PC-3 (cell line): ENCODE results near the gene ADAMTS6.

ENCODE experiments used
- CTCF ChIP-seq: fragments of 300-600 bp; sonication (generic); conservative IDR thresholded peaks from 2 replicates; pipeline ENCODE4 v1.5.1; 2017; ENCODE audit warnings: antibody characterized with exemption, low read depth, mild to moderate bottlenecking, low read length
- EZH2phosphoT487 ChIP-seq: fragments of 300-600 bp; sonication (generic); IDR thresholded peaks from 2 replicates; pipeline ENCODE4 v1.6.1; 2018; ENCODE audit warnings: mild to moderate bottlenecking, antibody characterized with exemption, low read length, borderline replicate concordance

- TF ChIP-seq EZH2phosphoT487 (no peak), CTCF (no peak)
Observed at GRCh38 chr5:65104831-65105230, 376.9 kb downstream of the ADAMTS6 start.
